ENCODE measurements around the gene ASAP2. TPM values are rescaled to one million over a fixed set of nuclear protein-coding genes. Genes with fewer than 3 reads are reported as not detected.

The ASAP2 gene
- total and polyA plus RNA-seq, 9 of the 15 experiments (the other 6 are each of a cell fraction or from before 2014, with no cell fraction given): 0.06 to 4.3 (median 3.1) TPM

GRCh38 chr2:9400268-9401058 is 193.9 kb downstream of the ASAP2 start:
- in situ Hi-C loops (cut with MboI) (no loop called here), intact Hi-C loops (cut with micrococcal nuclease) (no loop called here)
- TF ChIP-seq ZNF263 (CRISPR knock-in tag; IDR thresholded peaks at IDR 0.05; ENCODE audit: borderline replicate concordance) (peak; percentile 83), PBX2 (CRISPR knock-in tag; IDR thresholded peaks at IDR 0.05; ENCODE audit: low read depth) (no peak), PBX2 (tag; conservative IDR thresholded peaks at IDR 0.05; ENCODE audit: low read depth) (0 out of 2 replicates have a peak, but pooled peaks have one; percentile 24), RFX7 (CRISPR knock-in tag; IDR thresholded peaks at IDR 0.05) (no peak), MEIS2 (IDR thresholded peaks at IDR 0.05; ENCODE audit: partially characterized antibody) (peak; percentile 54), SMAD4 (CRISPR knock-in tag; conservative IDR thresholded peaks at IDR 0.05) (no peak), PKNOX1 (IDR thresholded peaks at IDR 0.05) (0 out of 2 replicates have a peak, but pooled peaks have one; percentile 11), JUN (IDR thresholded peaks at IDR 0.05; ENCODE audit: borderline replicate concordance, low read depth, low read length) (no peak), JUN (CRISPR knock-in tag; IDR thresholded peaks at IDR 0.05; ENCODE audit: borderline replicate concordance) (no peak), TAF9B (IDR thresholded peaks at IDR 0.05; ENCODE audit: partially characterized antibody) (no peak), VEZF1 (CRISPR knock-in tag; IDR thresholded peaks at IDR 0.05) (no peak), BRD9 (IDR thresholded peaks at IDR 0.05; ENCODE audit: low read depth, partially characterized antibody) (no peak)
- ATAC-seq: no peak
- H4K20me1 ChIP-seq (replicated peaks; ENCODE audit: control insufficient read depth, insufficient read depth, low read length): no peaks in the 10 kb centered on the region; the same call in 1 of the 2 replicates
- FAIRE-seq: no peak
- ChIA-PET CTCF (ENCODE audit: low intra/inter-chr PET ratio) (no interaction called here), POLR2A (interaction anchor here (0.5 to 4.4 kb wide), 4 partner anchors 12 to 286 kb away, joined by 3 to 16 read pairs (median 4); no protein-coding TSS in a partner anchor)
- peaks cover 7% of the 10 kb centered on the region for H3K36me3 ChIP-seq (ENCODE audit: control insufficient read depth, insufficient read depth, low read length)
- H2AFZ ChIP-seq (ENCODE audit: low read depth, low read length): no peak overlapping the region
- H3K27me3 ChIP-seq (ENCODE audit: control insufficient read depth in 2 of 2, insufficient read depth in 2 of 2, low read length in 2 of 2): no peaks in the 10 kb centered on the region
- no peak for DNase-seq (ENCODE audit: extremely low read depth in 1 of 4, low spot score in 3 of 4)
- H3K4me3 ChIP-seq: no peak overlapping the region
- no peak overlapping the region for H3K27ac ChIP-seq (ENCODE audit: extremely low read depth, low read depth, low read length)
- peaks cover 3% of the 10 kb centered on the region for H3K9me1 ChIP-seq (ENCODE audit: control insufficient read depth, insufficient read depth, low read length)
- 39% methylated on average over 10 of the region's 12 CpGs for WGBS (ENCODE audit: insufficient coverage, low coverage, missing lambda C conversion rate)
- no peaks in the 10 kb centered on the region for H3K9me3 ChIP-seq (replicated peaks; ENCODE audit: control insufficient read depth, insufficient read depth, low read depth, low read length)
- peaks cover 0 to 12% of the 10 kb centered on the region in 2 experiments; a peak in 2 of 5 replicates for H3K4me1 ChIP-seq (replicated peaks in 1 of 2; ENCODE audit: control insufficient read depth in 2 of 2, insufficient read depth in 2 of 2, low read length in 2 of 2)
- no peak overlapping the region for H3K9ac ChIP-seq (ENCODE audit: insufficient read depth in 1 of 2, low read depth in 2 of 2, low read length in 2 of 2)
- BruUV-seq (replicated peaks): no TSS peak
- no peak overlapping the region for H3K4me2 ChIP-seq (ENCODE audit: insufficient read depth, low read length)
- no peaks in the 10 kb centered on the region for H3K79me2 ChIP-seq (ENCODE audit: control insufficient read depth, insufficient read depth, low read length)
